GDM1 (cell line): ENCODE measurements around the gene USP4.
"Not testable (repeated sequence)": the region's sequence is repeated elsewhere in the genome, so short reads cannot be mapped to it uniquely, and the experiment has no call there.

Source experiments
- DNase-seq: peaks from one replicate; lab custom pipeline; 2025; lab: John Stamatoyannopoulos, UW

The USP4 gene

DNA sequence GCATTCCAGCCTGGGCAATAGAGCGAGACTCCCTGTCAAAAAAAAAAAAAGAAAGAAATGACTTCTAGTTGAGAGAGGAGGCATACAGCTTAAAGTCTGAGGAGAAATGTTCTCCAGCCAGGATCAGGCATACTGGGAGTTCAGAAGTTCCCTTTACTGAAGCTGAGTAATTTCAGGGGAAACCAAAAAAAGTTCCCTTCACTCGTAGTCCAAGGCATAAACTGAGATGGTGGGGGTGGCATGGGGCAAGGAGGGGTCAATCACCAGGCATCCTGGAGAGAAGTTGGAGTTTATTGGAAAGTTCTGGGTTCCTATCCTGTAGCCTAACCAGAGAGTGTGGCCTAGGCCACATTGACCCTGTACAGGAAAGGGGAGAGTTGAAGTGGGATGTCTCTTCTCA is 12.4 kb upstream of the USP4 start:
- no peak for DNase-seq

GRCh38 chr3:49351521-49352011 is 11.7 kb upstream of the USP4 start:
- no peak for DNase-seq

GRCh38 chr3:49349348-49350114 is 9.7 kb upstream of the USP4 start:
- DNase-seq: no peak

- not testable (repeated sequence) for DNase-seq
Observed at GRCh38 chr3:49348361-49348760, 8.5 kb upstream of the USP4 start.

- no peak for DNase-seq
Observed at GRCh38 chr3:49346797-49347251, 7.0 kb upstream of the USP4 start.

DNA sequence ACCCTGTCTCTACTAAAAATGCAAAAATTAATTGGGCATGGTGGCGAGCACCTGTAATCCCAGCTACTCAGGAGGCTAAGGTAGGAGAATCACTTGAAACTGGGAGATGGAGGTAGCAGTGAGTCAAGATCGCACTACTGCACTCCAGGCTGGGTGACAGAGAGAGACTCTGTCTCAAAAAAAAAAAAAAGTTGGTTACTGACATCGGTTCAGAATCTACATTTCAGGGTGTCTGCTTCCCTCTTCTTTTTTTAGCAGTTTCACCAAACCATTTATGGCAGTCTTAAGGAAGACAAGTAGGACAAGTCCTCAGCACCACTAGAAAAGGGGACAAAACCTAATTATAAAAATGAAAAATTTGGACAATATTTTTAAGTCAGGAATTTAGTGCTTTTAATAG is 3.3 kb upstream of the USP4 start:
- peak; percentile 61 for DNase-seq

- no peak for DNase-seq
Observed at GRCh38 chr3:49341996-49342395, 2.1 kb upstream of the USP4 start.

DNA sequence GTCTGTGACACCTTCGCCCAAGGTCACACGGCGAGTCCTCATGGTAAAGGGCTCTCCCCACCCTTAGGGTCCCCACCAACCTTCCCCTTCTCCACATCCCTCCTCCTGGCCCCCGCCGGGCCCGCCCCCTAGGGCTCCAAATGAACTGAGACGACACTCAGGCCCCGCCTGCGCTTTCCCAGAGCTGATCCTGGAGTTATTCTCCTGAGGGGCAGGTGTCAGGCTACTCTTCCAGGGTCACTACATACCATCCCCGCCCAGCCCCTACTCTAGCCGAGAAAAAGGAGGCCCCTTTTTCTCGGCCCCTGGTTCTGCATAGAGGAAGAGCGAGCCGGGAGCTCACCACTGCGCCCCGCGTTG is 292 bp downstream of the USP4 start:
- no peak for DNase-seq

DNA sequence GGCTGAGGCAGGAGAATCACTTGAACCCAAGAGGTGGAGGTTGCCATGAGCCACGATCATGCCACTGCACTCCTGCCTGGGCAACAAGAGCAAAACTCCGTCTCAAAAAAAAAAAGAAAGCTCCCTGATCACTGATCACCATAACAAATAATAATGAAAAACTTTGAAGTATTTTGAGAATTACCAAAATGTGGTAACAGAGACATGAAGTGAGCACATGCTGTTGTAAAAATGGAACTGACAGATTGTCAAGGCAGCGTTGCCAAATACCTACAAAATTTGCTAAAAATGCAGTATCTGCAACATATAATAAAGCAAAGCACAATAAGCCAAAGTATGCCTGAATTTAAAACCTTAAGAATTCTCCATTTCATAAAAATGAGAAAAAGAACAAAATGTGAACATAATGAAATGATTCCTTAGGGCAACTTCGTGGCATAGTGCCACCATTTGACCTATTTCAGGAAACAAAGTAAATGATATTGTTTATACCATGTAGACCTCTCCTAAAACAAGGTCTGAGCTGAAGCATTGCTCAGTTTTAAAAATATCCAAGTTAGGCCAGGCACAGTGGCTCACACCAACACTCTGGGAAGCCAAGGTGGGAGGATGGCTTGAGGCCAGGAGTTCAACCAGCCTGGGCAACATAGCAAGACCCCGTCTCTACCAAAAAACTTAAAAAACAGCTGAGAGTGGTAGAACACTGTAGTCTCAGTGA is 5.8 kb downstream of the USP4 start:
- no peak for DNase-seq

DNA sequence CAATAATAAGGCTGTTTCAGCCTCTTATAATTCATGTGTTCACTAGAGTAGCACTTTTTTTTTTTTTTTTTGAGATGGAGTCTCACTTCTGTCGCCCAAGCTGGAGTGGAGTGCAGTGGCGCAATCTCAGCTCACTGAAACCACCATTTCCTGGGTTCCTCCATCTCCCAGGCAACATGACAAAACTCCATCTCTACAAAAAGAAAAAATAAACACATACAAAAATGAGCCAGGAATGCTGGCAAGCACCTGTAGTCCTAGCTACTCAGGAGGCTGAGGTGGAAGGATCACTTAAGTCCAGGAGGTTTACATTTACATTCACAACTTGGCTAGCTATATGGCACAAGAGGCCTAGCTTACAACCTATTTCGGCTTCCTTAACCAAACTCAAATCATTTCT is 6.8 kb downstream of the USP4 start:
- DNase-seq: no peak

- no peak for DNase-seq
Observed at GRCh38 chr3:49329186-49329585, 10.7 kb downstream of the USP4 start.

- not testable (repeated sequence) for DNase-seq
Observed at GRCh38 chr3:49328350-49328749, 11.5 kb downstream of the USP4 start.

DNA sequence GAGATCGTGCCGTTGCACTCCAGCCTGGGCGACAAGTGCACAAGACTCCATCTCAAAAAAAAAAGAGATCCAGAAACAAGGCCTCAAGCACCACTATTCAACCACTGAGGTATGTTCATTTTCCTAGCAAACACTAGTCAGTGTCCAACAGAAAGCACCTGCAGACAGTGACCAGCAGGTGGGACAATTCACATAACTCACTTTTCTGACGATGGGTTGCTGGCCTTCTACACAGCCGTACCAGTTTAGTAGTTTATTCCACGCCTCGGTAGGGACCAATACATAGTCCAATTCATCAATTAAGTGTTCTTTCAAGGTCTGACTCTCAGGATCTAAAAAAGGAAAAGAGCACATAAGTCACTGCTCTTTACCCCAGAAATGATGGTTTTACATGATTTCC is 12.4 kb downstream of the USP4 start:
- no peak for DNase-seq

DNA sequence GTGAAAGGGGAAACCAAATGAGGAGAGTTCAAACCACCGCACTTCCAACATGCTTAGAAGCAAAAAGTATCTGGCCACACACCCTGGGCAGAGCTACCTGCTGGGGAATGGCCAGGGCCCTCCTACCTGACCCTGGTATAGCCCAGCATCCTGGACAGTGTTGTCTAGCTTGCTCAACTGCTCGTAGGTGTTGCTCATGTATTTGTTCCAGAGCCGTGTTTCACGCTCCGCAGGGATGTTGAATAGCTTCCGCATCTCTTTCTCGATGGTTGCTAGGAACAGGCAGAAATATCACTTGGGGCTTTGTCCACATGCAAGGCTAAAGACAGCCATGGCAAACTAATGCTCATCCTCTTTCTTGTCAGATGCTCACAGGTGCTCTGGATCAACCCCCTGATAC is 15.1 kb downstream of the USP4 start:
- DNase-seq: no peak

DNA sequence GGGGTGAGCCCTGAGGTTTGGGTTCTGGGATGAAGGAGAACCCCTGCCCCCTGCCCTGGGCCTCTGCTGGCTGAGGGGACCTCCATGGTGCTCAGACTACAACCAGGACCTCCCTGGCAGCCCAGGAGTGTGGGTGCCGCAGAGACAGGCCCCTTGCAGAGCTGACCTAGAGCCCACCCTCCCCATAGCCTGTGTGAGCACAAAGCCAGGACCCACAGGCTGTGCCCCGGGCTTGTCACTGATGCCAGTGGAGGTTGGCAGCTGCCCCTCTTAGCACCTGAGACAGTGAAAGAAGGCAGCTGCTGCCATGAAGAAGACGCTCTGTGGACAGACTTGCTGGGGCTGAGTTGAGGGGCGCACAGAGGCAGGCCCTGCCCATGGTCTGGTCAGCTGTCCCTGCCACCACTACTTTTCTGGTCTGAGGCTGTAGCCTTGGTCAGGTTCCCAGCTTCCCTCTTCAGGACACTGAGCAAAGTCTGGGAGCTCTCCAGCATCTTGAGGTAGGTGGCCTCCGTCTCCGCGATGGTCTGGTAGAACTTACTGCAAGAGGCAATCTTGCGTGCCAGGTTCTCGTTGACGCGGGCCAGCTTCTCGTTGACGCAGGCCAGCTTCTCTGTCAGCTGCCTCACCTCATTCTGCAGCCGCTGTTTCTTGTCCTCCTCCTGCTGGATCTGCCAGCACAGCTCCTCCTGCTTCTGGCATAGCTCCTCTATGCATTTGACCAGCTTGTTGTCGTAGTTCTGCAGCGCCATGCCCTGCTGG is 23.0 kb downstream of the USP4 start:
- DNase-seq: no peak

DNA sequence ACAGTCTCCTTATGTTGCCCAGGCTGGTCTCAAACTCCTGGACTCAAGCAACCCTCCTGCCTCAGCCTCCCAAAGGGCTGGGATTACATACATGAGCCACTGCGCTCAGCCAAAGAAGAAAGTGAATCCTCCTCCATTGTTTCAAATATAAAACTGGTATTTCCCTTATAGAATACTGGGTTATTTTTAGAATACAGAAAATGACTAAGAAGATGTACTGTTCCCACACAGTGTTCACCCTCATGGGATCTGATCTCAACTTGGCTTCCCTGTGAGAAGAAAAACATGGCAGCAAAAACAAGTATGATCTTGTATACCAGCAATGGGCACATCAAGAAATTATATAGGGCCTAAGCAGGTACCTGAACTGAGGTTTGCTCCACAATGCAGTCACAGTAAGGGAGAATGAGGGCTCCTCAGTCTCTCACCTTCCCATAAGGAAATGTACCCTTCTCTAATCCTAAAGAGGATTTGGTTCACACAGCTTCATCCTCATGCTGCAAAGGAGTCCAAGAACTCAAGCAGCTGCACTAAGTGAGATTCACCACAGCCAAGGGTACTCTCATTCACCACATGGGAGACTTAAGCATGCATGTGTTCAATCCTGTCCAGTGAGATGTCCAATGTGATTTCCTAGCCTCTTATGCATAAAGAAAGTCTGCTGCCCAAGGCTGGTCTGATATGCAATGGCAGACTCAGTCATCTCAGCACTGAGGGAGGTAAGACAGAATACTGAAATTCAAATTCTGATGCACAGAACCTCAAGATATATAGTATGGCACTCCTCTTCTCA is 25.8 kb downstream of the USP4 start:
- no peak for DNase-seq

DNA sequence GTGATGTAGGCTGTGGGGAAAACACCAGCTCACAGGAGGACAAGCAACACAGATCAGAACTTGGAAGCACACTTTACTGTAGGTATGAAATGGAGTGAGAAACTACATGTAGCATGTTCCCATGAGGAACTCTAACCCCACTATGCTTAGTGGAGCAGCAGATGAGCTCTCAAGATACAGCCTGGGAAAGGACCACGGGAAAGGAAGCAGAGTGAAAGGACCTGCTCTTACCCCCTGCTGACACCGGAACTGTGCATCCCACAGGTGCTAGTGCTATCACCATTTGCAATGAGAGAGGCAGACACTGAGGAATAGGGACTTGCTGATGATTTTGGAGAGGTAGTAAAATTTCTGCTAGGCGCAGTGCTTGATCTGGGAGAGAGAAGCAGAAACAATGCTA is 28.6 kb downstream of the USP4 start:
- no peak for DNase-seq

- no peak for DNase-seq
Observed at GRCh38 chr3:49310677-49311076, 29.2 kb downstream of the USP4 start.

- no peak for DNase-seq
Observed at GRCh38 chr3:49305608-49306007, 34.2 kb downstream of the USP4 start.

GRCh38 chr3:49302613-49303012 is 37.2 kb downstream of the USP4 start:
- no peak for DNase-seq

- DNase-seq: no peak
Observed at GRCh38 chr3:49300595-49300994, 39.3 kb downstream of the USP4 start.

- no peak for DNase-seq
Observed at GRCh38 chr3:49298511-49298910, 41.3 kb downstream of the USP4 start.
